ENCODE data around the gene RAB27A. TPM values are rescaled to one million over a fixed set of nuclear protein-coding genes. Genes with fewer than 3 reads are reported as not detected.

Gene RAB27A
- total and polyA plus RNA-seq, 2 donors (not counting 1 experiment from before 2014, with no cell fraction given), result 14.4 to 47.4 TPM

- Histone ChIP-seq H3K9me3 (ENCODE audit: control insufficient read depth, insufficient read depth, low read depth, low read length) (no peaks in the 10 kb centered on the region), H3K36me3 (ENCODE audit: control insufficient read depth, insufficient read depth, low read length) (no peaks in the 10 kb centered on the region), H3K4me3 (replicated peaks in 1 of 4; ENCODE audit: control extremely low read depth in 1 of 4, insufficient read depth in 1 of 4, low read depth in 3 of 4, low read length in 4 of 4) (no peak overlapping the region), H4K20me1 (ENCODE audit: control insufficient read depth, extremely low read depth, insufficient read depth, low read length) (no peaks in the 10 kb centered on the region), H3K27ac (ENCODE audit: insufficient read depth, low read length) (no peak overlapping the region), H3K27me3 (ENCODE audit: control insufficient read depth, insufficient read depth, low read length) (no peaks in the 10 kb centered on the region), H2AFZ (ENCODE audit: low read length) (no peak overlapping the region), H3K9ac (ENCODE audit: insufficient read depth, low read length) (no peak overlapping the region), H3K4me2 (ENCODE audit: extremely low read depth, insufficient read depth, low read length) (no peak overlapping the region), H3K4me1 (ENCODE audit: control insufficient read depth, extremely low read depth, insufficient read depth, low read length) (no peaks in the 10 kb centered on the region), H3K79me2 (ENCODE audit: control insufficient read depth, insufficient read depth, low read length) (no peaks in the 10 kb centered on the region)
- TF ChIP-seq EZH2 (IDR thresholded peaks at IDR 0.05; ENCODE audit: low read length, missing control alignments), result no peak
- no peak for DNase-seq (ENCODE audit: low read depth in 2 of 2)
Measured at GRCh38 chr15:55164284-55164683, 125.3 kb downstream of the RAB27A start.

Other genes with a start within 250 kb of the RAB27A start
- gene RSL24D1, start 92.9 kb downstream of the RAB27A start, total RNA-seq, result 117 and 127 TPM in 2 replicates
- 54.4 and 56.8 TPM in 2 replicates for gene RSL24D1, start 92.9 kb downstream of the RAB27A start, polyA plus RNA-seq
- 7.4 and 10.9 TPM in 2 replicates for gene PIGBOS1, start 29.3 kb upstream of the RAB27A start, total RNA-seq
- gene PIGBOS1, start 29.3 kb upstream of the RAB27A start, polyA plus RNA-seq, result 18.5 and 19.2 TPM in 2 replicates
- gene PIGB, start 29.4 kb upstream of the RAB27A start, total RNA-seq, result 9.0 and 18.8 TPM in 2 replicates
- 24.1 and 27.4 TPM in 2 replicates for gene PIGB, start 29.4 kb upstream of the RAB27A start, polyA plus RNA-seq
- gene CCPG1, start 118.5 kb upstream of the RAB27A start, total RNA-seq, result 64.6 and 80.9 TPM in 2 replicates
- 32.5 and 50.0 TPM in 2 replicates for gene CCPG1, start 118.5 kb upstream of the RAB27A start, polyA plus RNA-seq
- gene PIERCE2, start 118.7 kb upstream of the RAB27A start, total RNA-seq, result 2.3 and 3.1 TPM in 2 replicates
- gene PIERCE2, start 118.7 kb upstream of the RAB27A start, polyA plus RNA-seq, result 3.2 and 4.0 TPM in 2 replicates
- 0.77 and 1.7 TPM in 2 replicates for gene DNAAF4, start 218.4 kb upstream of the RAB27A start, total RNA-seq
- gene DNAAF4, start 218.4 kb upstream of the RAB27A start, polyA plus RNA-seq, result 2.0 and 2.5 TPM in 2 replicates

Measured in fibroblast of lung (primary cell).